Fibroblast of pulmonary artery (primary cell): ENCODE results near the gene TXNDC8.

ENCODE experiments used
- DNase-seq: peaks from one replicate; pipeline ENCODE4 v3.0.0-alpha.2; 2010; ENCODE audit warnings: low read depth
- H3K4me3 ChIP-seq: replicated peaks from 2 replicates; pipeline ENCODE4 v1.5.1; 2011; ENCODE audit warnings: low read depth, mild to moderate bottlenecking, control low read depth, low read length, moderate library complexity
- CTCF ChIP-seq: IDR thresholded peaks from 2 replicates; pipeline ENCODE4 v1.5.1; 2011; ENCODE audit warnings: mild to moderate bottlenecking, control low read depth, low read length, inconsistent platforms; ENCODE audit errors: missing control alignments

TXNDC8 gene

DNA sequence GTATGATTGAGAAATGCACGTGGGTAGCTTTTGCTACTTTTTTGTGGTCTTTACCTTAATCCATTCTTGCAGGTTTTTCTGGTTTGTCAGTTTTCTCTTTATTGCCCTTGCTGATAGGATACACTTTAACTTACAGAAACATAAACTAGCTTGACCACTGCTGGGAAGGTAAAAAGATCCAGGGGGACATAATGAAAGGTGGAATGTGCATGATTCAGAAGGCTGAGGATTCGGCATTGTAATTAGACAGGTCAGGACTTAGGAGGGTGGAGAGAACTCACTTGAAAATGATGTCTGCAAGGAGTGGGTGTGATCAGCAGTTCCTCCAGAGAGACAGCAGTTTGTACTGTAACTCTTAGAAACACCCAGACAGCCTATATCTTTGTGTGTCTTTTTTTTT lies 19.8 kb upstream of the TXNDC8 start:
- DNase-seq = no peak
- no peak for TF ChIP-seq CTCF
- H3K4me3 ChIP-seq = no peak overlapping the region

- no peak for TF ChIP-seq CTCF
- DNase-seq = no peak
- H3K4me3 ChIP-seq = no peak overlapping the region
Observed at GRCh38 chr9:110356639-110357395, 19.2 kb upstream of the TXNDC8 start.

GRCh38 chr9:110355911-110356310 lies 18.2 kb upstream of the TXNDC8 start:
- TF ChIP-seq CTCF = no peak
- DNase-seq = no peak
- no peak overlapping the region for H3K4me3 ChIP-seq

DNA sequence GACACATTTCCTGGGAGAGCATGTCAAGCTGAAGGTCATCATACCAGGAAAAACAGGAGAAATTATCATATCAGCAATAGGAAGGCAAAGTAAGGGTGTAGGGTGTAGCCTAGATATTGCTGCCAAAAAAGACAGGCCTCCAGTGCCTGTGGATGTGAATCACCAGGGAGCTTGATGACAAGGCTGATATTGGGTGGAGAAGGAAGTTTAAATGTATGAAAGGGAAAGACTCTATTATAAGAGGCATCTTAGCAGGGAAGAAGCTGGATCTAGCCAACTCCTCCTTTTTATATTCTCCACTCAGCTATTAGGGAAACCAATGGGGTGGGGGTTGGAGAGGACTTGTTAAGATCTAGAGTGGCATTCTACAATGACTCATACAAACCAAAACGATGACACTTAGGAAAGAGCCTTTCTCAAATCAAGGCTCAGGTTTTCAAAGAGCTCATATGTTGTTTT lies 13.4 kb upstream of the TXNDC8 start:
- H3K4me3 ChIP-seq = no peak overlapping the region
- TF ChIP-seq CTCF = no peak
- peak; percentile 68 for DNase-seq

DNA sequence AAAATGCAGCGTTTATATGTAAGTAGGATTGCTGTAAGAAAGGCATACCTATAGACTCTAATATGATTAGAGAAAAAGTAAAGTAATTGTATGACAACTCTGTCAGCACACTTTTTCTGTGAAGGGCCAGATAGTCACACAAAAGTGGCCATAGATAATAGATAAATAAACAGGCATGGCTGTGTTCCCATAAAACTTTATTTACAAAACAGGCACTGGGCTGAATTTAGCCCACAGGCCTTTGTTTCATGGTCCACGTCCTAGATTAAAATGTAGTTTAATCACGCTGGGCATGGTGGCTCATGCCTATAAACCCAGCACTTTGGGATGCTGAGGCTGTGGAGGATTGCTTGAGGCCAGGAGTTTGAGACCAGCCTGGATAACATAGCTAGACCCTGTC lies 8.7 kb upstream of the TXNDC8 start:
- no peak overlapping the region for H3K4me3 ChIP-seq
- TF ChIP-seq CTCF = no peak
- no peak for DNase-seq

DNA sequence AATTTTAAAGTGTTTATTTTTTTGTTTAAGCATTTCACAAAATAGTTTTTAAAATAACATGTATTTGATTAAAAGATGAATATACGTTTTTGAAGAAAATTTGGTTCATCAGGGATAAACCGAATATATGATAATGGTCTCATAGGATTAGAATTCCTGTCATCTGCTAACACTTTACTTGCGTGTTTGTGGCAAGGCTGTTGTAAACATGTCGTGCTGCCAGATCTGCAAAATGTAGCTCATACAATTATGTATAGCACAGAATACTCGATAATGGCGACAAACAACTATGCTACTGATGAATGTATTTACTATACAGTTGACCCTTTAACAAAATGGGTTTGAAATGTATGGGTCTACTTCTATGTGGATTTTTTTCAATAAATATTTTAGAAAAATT lies 7.2 kb upstream of the TXNDC8 start:
- H3K4me3 ChIP-seq = no peak overlapping the region
- no peak for DNase-seq
- no peak for TF ChIP-seq CTCF

GRCh38 chr9:110343551-110343950 lies 5.9 kb upstream of the TXNDC8 start:
- no peak for DNase-seq
- TF ChIP-seq CTCF = no peak

More at GRCh38 chr9:110343551-110343950, 5.9 kb upstream of the TXNDC8 start:
- no peak overlapping the region for H3K4me3 ChIP-seq
